ENCODE data around the gene LTN1. TPM values are rescaled to one million over a fixed set of nuclear protein-coding genes. Genes with fewer than 3 reads are reported as not detected.

The LTN1 gene
- polyA plus RNA-seq, 3 donors, result 6.0 to 14.0 (median 11.7) TPM

GRCh38 chr21:28943631-28944030 is 49.0 kb downstream of the LTN1 start:
- H3K27ac ChIP-seq (ENCODE audit: low read depth in 1 of 2, low read length in 2 of 2), result no peak overlapping the region
- Mint-ChIP-seq H3K36me3 (peaks cover 60 to 77% of the 10 kb centered on the region in 2 donors), H3K9me3 (no peaks in the 10 kb centered on the region), H3K4me1 (peaks cover 17% of the 10 kb centered on the region), H3K27me3 (ENCODE audit: low read depth in 3 of 3) (peaks cover 0 to 2% (median 0%) of the 10 kb centered on the region in 3 donors), H3K27ac (no peak overlapping the region), H3K4me3 (no peak overlapping the region)
- no peak overlapping the region for H2AFZ ChIP-seq (ENCODE audit: insufficient read depth, low read depth, low read length, poor library complexity, severe bottlenecking)
- WGBS (ENCODE audit: insufficient coverage), result 20% methylated on average over 1 of the region's 2 CpGs
- no peak for DNase-seq
- peaks cover 9 to 16% of the 10 kb centered on the region in 2 donors for H3K4me1 ChIP-seq (ENCODE audit: control insufficient read depth in 1 of 2, insufficient read depth in 2 of 2, low read length in 2 of 2)
- H3K4me2 ChIP-seq (replicated peaks; ENCODE audit: extremely low read depth, low read length, poor library complexity, severe bottlenecking), result no peak overlapping the region
- intact Hi-C loops (cut with micrococcal nuclease), result no loop called here
- H3K36me3 ChIP-seq (replicated peaks in 1 of 2; ENCODE audit: control insufficient read depth in 1 of 2, insufficient read depth in 2 of 2, low read length in 2 of 2), result peaks cover 71 to 81% of the 10 kb centered on the region in 2 donors
- no peaks in the 10 kb centered on the region for H3K9me3 ChIP-seq (replicated peaks in 1 of 2; ENCODE audit: control insufficient read depth in 1 of 2, insufficient read depth in 1 of 2, low read length in 2 of 2)
- H3K4me3 ChIP-seq (replicated peaks in 1 of 3; ENCODE audit: low read depth in 2 of 3, low read length in 3 of 3), result no peak overlapping the region
- H4K20me1 ChIP-seq (ENCODE audit: insufficient read depth, low read length), result no peaks in the 10 kb centered on the region
- no peak for TF ChIP-seq CTCF (IDR thresholded peaks at IDR 0.05)
- no peaks in the 10 kb centered on the region for H3K79me2 ChIP-seq (ENCODE audit: insufficient read depth, low read length)
- H3K9ac ChIP-seq (ENCODE audit: insufficient read depth, low read length, poor library complexity, severe bottlenecking), result no peak overlapping the region
- H3K27me3 ChIP-seq (ENCODE audit: control insufficient read depth in 2 of 2, insufficient read depth in 2 of 2, low read length in 2 of 2), result no peaks in the 10 kb centered on the region

- Histone ChIP-seq H3K9ac (ENCODE audit: insufficient read depth, low read length, poor library complexity, severe bottlenecking) (no peak overlapping the region), H3K27ac (ENCODE audit: low read depth in 1 of 2, low read length in 2 of 2) (no peak overlapping the region), H3K36me3 (replicated peaks in 1 of 2; ENCODE audit: control insufficient read depth in 1 of 2, insufficient read depth in 2 of 2, low read length in 2 of 2) (peaks cover 59 to 73% of the 10 kb centered on the region in 2 donors), H3K4me3 (replicated peaks in 1 of 3; ENCODE audit: low read depth in 2 of 3, low read length in 3 of 3) (no peak overlapping the region), H3K79me2 (ENCODE audit: insufficient read depth, low read length) (no peaks in the 10 kb centered on the region), H3K27me3 (ENCODE audit: control insufficient read depth in 2 of 2, insufficient read depth in 2 of 2, low read length in 2 of 2) (no peaks in the 10 kb centered on the region), H4K20me1 (ENCODE audit: insufficient read depth, low read length) (no peaks in the 10 kb centered on the region), H3K9me3 (replicated peaks in 1 of 2; ENCODE audit: control insufficient read depth in 1 of 2, insufficient read depth in 1 of 2, low read length in 2 of 2) (no peaks in the 10 kb centered on the region), H3K4me2 (replicated peaks; ENCODE audit: extremely low read depth, low read length, poor library complexity, severe bottlenecking) (peak overlapping the region; percentile 20), H3K4me1 (ENCODE audit: control insufficient read depth in 1 of 2, insufficient read depth in 2 of 2, low read length in 2 of 2) (peaks cover 9 to 19% of the 10 kb centered on the region in 2 donors), H2AFZ (ENCODE audit: insufficient read depth, low read depth, low read length, poor library complexity, severe bottlenecking) (no peak overlapping the region)
- DNase-seq, result peak in 1 of 3 donors; percentile 5
- Mint-ChIP-seq H3K4me1 (peaks cover 23% of the 10 kb centered on the region), H3K4me3 (no peak overlapping the region), H3K27me3 (ENCODE audit: low read depth in 3 of 3) (peaks cover 0 to 2% (median 2%) of the 10 kb centered on the region in 3 donors), H3K27ac (peak overlapping the region in 1 of 7 donors; percentile 6), H3K9me3 (no peaks in the 10 kb centered on the region), H3K36me3 (peaks cover 70 to 76% of the 10 kb centered on the region in 2 donors)
- intact Hi-C loops (cut with micrococcal nuclease), result no loop called here
- WGBS (ENCODE audit: insufficient coverage), result 0% methylated on average over 1 of the region's 2 CpGs
- TF ChIP-seq CTCF (IDR thresholded peaks at IDR 0.05), result no peak
Measured at GRCh38 chr21:28938726-28939125, 54.0 kb downstream of the LTN1 start.
